GM21717 (cell line): ENCODE data around the gene RNF114.
"Not testable (repeated sequence)": the region's sequence is repeated elsewhere in the genome, so short reads cannot be mapped to it uniquely, and the experiment has no call there.

Experiments used
- ATAC-seq: cut with Tn5 transposase; IDR thresholded peaks from one replicate; pipeline ENCODE4 v1.9.1; 2021; ENCODE audit warnings: mild to moderate bottlenecking, moderate library complexity; ENCODE audit not compliant: unreplicated experiment

Gene RNF114

GRCh38 chr20:49936153-49937026 is at the start of gene RNF114:
Gene RNF114, plus strand, starts transcription at chr20:49936397. Its CDS starts 16 bp downstream, at chr20:49936413.
- peak; percentile 62 for ATAC-seq

GRCh38 chr20:49886571-49887213 is 49.5 kb upstream of the RNF114 start:
- ATAC-seq: no peak

GRCh38 chr20:49887251-49888211 is 48.7 kb upstream of the RNF114 start:
- ATAC-seq: no peak

GRCh38 chr20:49888212-49889000 is 47.8 kb upstream of the RNF114 start:
- ATAC-seq: no peak

- ATAC-seq: no peak
Measured at GRCh38 chr20:49889001-49889934, 46.9 kb upstream of the RNF114 start.

- no peak for ATAC-seq
Measured at GRCh38 chr20:49889935-49890333, 46.3 kb upstream of the RNF114 start.

- ATAC-seq: no peak
Measured at GRCh38 chr20:49890471-49891361, 45.5 kb upstream of the RNF114 start.

GRCh38 chr20:49891476-49892110 is 44.6 kb upstream of the RNF114 start:
- no peak for ATAC-seq

- ATAC-seq: no peak
Measured at GRCh38 chr20:49892260-49892659, 43.9 kb upstream of the RNF114 start.

GRCh38 chr20:49892817-49893216 is 43.4 kb upstream of the RNF114 start:
- ATAC-seq: no peak

GRCh38 chr20:49893242-49894072 is 42.7 kb upstream of the RNF114 start:
- ATAC-seq: no peak

GRCh38 chr20:49894073-49894470 is 42.1 kb upstream of the RNF114 start:
- no peak for ATAC-seq

- ATAC-seq: not testable (repeated sequence)
Measured at GRCh38 chr20:49895474-49896093, 40.6 kb upstream of the RNF114 start.

- ATAC-seq: no peak
Measured at GRCh38 chr20:49896204-49896603, 40.0 kb upstream of the RNF114 start.

GRCh38 chr20:49899541-49900383 is 36.4 kb upstream of the RNF114 start:
- no peak for ATAC-seq
